SU-DHL-6 (cell line): ENCODE data around the gene FBLN2.

ENCODE experiments used
- EZH2phosphoT487 ChIP-seq: fragments of 200-600 bp; sonication (generic), shearing (Covaris generic); conservative IDR thresholded peaks from 2 replicates; pipeline ENCODE4 v1.6.1; 2018; ENCODE audit warnings: mild to moderate bottlenecking, antibody characterized with exemption, low read length, moderate library complexity, mixed read lengths
- TF ChIP-seq, protein P1 (sequence below): fragments of 200-600 bp; sonication (generic); IDR thresholded peaks from one replicate; pipeline ENCODE4 v1.5.1; 2017; ENCODE audit warnings: antibody characterized with exemption, mild to moderate bottlenecking, low read length, moderate library complexity; ENCODE audit not compliant: insufficient read depth, poor library complexity, severe bottlenecking

DNA sequence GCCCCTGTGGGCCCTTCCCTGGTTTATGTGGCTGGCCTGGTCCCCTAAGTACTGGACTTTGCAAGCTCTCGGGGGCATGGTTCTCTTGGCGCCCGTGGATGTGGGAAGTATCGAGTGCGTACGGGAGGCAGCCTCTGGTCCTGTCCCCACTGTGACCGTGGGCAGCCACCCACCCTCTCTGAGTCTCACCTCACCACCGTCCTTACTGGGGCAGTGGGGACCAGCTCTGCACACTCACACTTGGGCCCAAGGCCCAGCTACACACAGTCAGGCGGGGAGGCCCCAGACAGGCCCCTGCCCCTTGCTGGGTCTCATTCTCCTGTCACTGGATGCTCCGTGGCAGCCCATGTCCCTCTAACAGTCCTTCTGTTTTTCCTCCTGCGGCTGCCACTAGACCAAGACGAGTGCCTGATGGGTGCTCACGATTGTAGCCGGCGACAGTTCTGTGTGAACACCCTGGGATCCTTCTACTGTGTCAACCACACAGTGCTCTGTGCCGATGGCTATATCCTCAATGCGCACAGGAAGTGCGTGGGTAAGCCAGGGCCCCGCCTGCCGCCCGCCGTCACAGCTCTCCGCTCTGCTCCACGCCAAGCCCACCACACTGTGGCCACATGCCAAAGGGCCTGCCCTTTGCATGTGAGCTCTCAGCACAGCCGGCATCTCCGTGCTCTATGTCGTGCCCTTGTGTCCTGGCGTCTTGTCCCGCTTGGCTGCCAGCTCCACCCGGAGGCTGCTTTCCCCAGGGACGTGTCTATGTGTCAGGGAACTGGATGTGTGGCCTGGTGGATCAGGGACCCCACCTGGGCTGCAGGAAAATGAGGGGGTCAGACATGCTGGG is 72.7 kb downstream of the FBLN2 start:
- TF ChIP-seq, protein P1, sequence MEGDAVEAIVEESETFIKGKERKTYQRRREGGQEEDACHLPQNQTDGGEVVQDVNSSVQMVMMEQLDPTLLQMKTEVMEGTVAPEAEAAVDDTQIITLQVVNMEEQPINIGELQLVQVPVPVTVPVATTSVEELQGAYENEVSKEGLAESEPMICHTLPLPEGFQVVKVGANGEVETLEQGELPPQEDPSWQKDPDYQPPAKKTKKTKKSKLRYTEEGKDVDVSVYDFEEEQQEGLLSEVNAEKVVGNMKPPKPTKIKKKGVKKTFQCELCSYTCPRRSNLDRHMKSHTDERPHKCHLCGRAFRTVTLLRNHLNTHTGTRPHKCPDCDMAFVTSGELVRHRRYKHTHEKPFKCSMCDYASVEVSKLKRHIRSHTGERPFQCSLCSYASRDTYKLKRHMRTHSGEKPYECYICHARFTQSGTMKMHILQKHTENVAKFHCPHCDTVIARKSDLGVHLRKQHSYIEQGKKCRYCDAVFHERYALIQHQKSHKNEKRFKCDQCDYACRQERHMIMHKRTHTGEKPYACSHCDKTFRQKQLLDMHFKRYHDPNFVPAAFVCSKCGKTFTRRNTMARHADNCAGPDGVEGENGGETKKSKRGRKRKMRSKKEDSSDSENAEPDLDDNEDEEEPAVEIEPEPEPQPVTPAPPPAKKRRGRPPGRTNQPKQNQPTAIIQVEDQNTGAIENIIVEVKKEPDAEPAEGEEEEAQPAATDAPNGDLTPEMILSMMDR: no peak
- no peak for TF ChIP-seq EZH2phosphoT487
